ENCODE results near the gene VAT1L.
"Not testable (repeated sequence)": the region's sequence is repeated elsewhere in the genome, so short reads cannot be mapped to it uniquely, and the experiment has no call there.

Gene VAT1L

GRCh38 chr16:77963185-77964044, 175.1 kb downstream of the VAT1L start:
- no peak for ATAC-seq

DNA sequence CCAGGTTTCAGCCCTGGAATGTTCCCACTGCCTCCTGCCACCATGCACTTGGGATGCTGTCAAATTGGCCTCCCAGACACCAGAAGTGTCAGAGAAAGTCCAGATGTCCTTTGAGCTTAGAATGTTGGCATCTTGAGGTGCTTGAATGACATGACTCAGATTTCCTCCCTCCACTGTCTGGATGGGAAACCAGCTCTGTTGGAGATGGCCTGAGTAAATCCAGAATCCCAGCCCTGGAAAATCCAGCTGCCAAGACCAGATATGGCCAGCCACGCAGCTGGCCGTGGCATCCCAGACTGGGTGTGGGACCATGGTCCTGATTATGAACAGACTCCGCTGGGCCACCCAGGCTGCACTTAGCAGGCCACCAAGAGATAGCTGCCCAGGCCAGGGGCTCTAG, 177.0 kb downstream of the VAT1L start:
- no peak for ATAC-seq

- ATAC-seq, result no peak
These were observed 178.9 kb downstream of the VAT1L start for GRCh38 chr16:77967054-77967904.

DNA sequence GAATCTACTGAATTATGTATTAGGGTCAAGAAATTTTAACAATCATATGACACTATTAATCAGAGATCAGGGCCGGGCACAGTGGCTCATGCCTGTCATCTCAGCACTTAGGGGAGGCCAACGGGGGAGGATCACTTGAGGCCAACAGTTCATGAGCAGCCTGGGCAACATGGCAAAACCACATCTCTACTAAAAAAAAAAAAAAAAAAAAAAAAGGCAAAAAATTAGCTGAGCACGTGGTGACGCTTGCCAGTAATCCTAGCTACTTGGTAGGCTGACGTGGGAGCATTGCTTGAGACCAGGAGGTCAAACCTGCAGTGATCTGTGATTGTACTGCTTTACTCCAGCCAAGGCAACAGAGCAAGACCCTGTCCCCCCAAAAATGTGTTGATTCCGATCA, 181.5 kb downstream of the VAT1L start:
- ATAC-seq, result no peak

GRCh38 chr16:77970371-77970770, 182.0 kb downstream of the VAT1L start:
- no peak for ATAC-seq

DNA sequence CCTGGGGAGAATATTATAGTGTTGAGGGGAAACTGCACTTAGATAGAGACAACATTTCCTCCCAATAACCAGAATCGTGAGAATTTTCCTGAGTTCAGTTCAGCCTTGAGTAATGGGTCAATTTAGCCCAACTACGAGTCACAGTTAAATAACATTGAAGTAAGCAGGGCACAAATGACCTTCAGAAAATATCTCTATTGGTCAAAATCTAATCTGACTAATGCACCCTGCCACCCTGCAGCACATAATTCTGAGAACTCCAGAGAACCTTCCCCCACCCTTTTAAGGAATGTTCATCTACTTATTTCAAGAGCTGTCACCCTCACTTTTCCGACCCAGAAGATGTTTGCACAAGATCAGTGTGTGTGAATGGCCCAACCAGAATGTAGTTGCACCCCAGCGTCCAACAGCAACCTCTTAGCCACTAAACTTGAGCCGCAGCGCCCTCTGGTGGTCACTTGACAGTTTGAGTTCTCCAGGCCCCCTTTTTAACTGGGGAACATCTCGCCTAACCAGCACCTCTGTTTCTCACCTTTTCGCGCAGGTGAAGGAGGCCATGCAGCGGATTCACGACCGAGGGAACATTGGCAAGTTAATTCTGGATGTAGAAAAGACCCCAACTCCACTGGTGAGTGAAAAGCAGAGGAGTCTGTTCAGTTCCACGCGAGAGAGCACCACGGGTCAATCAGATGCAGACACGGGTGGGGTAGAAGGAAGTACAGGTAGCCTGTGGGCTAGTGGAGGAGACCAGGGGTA, 183.1 kb downstream of the VAT1L start:
- peak in 1 of 2 donors; percentile 51 for ATAC-seq

DNA sequence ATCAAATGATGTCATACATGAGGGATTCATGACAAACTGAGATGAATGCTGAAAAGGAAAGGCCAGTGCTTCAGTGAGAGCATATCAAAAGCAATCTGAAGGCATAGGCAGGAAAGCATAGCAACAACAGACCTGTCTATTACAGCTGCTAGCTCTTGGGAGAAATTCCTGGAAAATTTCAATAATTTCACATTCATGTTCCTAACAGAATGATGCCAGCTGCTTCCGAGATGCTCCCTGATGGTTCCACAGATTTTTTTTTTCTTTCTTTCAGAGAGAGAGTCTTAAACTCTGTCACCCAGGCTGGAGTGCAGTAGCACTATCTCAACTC, 183.7 kb downstream of the VAT1L start:
- ATAC-seq, result no peak

- ATAC-seq, result no peak
These were observed 186.5 kb downstream of the VAT1L start for GRCh38 chr16:77974883-77975282.

GRCh38 chr16:77975942-77976341, 187.6 kb downstream of the VAT1L start:
- no peak for ATAC-seq

- ATAC-seq, result no peak
These were observed 189.0 kb downstream of the VAT1L start for GRCh38 chr16:77977339-77977738.

DNA sequence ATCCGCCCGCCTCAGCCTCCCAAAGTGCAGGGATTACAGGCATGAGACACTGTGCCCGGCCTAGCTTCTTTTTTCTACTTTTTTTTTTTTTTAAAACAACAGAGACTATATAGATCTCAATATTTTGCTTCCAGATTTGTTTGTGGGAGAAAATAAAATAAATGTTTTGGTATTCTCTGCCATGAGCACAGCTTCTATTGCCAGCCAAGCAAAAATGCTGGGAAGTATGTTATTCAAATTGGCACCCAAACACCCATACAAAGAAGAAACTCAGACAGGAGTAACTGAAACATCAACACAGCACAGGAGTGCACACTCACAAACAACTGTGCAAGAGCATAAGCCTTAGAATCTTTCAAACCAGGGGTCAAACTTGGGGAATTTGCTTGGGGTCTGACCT, 196.7 kb downstream of the VAT1L start:
- ATAC-seq, result no peak

- no peak for ATAC-seq
These were observed 197.8 kb downstream of the VAT1L start for GRCh38 chr16:77986011-77986740.

DNA sequence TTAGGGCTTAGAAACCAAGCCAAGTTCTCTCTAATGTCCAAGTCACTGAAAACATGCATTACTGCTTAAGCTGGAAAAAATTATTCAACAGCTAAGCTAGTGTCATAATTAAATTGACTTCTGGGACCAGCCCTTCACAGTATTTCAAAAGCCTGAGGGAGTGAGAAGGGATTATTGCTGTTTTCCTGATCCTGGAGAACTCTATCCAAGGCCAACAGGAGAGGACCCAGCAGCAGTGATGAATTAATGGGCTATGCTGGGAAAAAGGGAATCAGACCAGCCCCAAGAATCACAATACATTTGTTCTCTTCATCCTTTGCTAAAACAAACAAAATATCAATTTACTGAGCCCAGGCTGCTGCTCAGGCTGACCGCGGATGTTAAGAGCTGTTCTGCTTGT, 199.4 kb downstream of the VAT1L start:
- no peak for ATAC-seq

- no peak for ATAC-seq
These were observed 201.5 kb downstream of the VAT1L start for GRCh38 chr16:77989846-77990245.

GRCh38 chr16:77991701-77992100, 203.3 kb downstream of the VAT1L start:
- no peak for ATAC-seq

DNA sequence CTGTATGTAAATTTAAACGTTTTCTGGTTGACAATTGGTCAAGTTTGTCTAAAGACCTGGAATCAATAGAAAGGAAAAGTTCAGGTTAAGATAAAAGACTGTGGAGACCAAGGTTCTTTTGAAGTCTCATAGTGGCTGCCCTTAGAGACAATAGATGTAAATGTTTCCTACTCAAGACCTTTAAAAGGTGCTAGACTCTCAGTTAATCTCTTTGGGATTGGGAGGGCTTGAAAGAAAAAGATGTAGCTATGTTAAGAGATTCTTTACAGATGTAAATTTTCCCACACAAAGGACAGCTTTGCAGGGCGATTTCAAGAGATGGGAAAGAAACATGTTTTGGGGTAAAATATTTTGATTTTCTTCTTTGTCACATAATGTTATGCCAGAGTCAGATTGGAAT, 204.0 kb downstream of the VAT1L start:
- ATAC-seq, result not testable (repeated sequence)

- ATAC-seq, result no peak
These were observed 205.0 kb downstream of the VAT1L start for GRCh38 chr16:77993111-77993985.

DNA sequence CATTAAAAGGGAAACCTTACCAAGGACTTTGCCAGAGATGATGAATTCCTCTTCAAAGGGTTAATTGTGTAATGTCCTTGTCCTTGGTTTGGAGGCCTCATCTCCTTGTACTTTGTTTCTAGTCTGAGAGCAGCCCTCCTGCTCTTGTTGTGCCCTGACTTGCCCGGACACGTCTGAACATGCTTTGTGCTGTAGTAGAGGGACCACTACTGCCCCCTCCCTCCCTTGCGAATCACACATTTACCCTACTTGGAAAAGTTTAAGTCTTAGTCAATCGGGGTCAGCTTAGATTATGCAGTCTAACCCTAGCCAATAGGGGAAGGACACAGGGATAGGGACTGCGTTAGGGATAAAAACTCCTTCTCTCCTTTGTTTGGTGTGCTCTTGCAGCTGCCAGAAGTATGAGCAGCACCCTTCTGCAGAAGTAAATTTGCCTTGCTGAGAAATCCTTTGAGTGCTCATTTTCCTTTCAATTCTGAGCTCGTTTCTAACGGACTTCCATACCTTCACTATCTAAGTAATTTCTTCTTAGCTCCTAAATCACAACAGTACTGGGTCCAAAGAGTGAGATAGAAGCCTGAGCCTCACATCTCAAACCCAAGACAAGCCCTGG, 207.6 kb downstream of the VAT1L start:
- ATAC-seq, result no peak

GRCh38 chr16:77998350-77999023, 210.1 kb downstream of the VAT1L start:
- ATAC-seq, result no peak

- no peak for ATAC-seq
These were observed 213.2 kb downstream of the VAT1L start for GRCh38 chr16:78001451-78002025.

Measured in activated CD4-positive, CD25-positive, alpha-beta regulatory T cell treated with anti-CD3 and anti-CD28 coated beads, Interleukin-2, amount 50 U/mL, for 24 hours (primary cell).